SK-N-SH treated with all-trans-retinoic acid at 6 μM for 48 hours (cell line): ENCODE data around the gene HNRNPA3.

Source experiments
- PATZ1 ChIP-seq: fragments of 250-450 bp; sonication (Bioruptor Pico); IDR thresholded peaks from 2 replicates; pipeline ENCODE4 v1.8.0; 2020; ENCODE audit warnings: mild to moderate bottlenecking, moderate library complexity, borderline replicate concordance
- SNAI2 ChIP-seq: fragments of 250-450 bp; sonication (Bioruptor Pico); IDR thresholded peaks from 2 replicates; pipeline ENCODE4 v1.5.0; 2020; ENCODE audit warnings: mild to moderate bottlenecking, moderate library complexity
- ZFP30 ChIP-seq: fragments of 450-650 bp; formaldehyde crosslinking; IDR thresholded peaks from 2 replicates; pipeline ENCODE4 v1.5.0; 2022; ENCODE audit warnings: mild to moderate bottlenecking, moderate library complexity

DNA sequence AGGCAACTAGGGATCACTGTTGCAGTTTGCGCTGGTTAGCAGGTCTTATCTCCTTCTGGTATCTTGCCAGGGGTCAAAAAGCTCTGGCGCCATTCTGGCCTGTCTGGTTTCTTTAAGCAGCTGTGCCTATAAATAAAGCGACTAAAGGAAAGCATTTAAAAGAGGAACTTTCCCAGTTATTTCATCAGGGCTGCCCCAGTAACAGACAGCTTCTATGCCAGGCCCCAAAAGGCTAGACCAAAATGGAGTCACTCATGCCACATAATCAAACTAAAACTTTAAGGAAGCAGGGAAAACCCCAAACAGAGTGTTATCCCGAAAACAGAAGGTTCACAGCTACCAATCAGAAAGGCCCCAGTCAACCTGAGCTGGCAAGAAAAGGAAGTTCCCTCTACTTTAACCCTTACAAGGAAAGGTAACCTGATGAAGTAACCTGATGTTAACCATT, 41.2 kb upstream of the HNRNPA3 start:
- TF ChIP-seq SNAI2 (CRISPR knock-in tag): no peak
- TF ChIP-seq PATZ1: no peak
- TF ChIP-seq ZFP30 (CRISPR knock-in tag): no peak
